ENCODE results near the gene PTS.

- no peak for TF ChIP-seq TCF12 (IDR thresholded peaks at IDR 0.05; ENCODE audit: low read depth)
- no peak for TF ChIP-seq YY1 (IDR thresholded peaks at IDR 0.05; ENCODE audit: low read depth)
Measured at GRCh38 chr11:112219476-112220232, 6.6 kb upstream of the PTS start.

Measured in Ishikawa (cell line).